GM18520 (cell line): ENCODE data around the gene NGFR.

ENCODE experiments used
- ATAC-seq: cut with Tn5 transposase; IDR thresholded peaks from one replicate; pipeline ENCODE4 v1.9.1; 2021; ENCODE audit not compliant: unreplicated experiment

The NGFR gene, protein sequence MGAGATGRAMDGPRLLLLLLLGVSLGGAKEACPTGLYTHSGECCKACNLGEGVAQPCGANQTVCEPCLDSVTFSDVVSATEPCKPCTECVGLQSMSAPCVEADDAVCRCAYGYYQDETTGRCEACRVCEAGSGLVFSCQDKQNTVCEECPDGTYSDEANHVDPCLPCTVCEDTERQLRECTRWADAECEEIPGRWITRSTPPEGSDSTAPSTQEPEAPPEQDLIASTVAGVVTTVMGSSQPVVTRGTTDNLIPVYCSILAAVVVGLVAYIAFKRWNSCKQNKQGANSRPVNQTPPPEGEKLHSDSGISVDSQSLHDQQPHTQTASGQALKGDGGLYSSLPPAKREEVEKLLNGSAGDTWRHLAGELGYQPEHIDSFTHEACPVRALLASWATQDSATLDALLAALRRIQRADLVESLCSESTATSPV

DNA sequence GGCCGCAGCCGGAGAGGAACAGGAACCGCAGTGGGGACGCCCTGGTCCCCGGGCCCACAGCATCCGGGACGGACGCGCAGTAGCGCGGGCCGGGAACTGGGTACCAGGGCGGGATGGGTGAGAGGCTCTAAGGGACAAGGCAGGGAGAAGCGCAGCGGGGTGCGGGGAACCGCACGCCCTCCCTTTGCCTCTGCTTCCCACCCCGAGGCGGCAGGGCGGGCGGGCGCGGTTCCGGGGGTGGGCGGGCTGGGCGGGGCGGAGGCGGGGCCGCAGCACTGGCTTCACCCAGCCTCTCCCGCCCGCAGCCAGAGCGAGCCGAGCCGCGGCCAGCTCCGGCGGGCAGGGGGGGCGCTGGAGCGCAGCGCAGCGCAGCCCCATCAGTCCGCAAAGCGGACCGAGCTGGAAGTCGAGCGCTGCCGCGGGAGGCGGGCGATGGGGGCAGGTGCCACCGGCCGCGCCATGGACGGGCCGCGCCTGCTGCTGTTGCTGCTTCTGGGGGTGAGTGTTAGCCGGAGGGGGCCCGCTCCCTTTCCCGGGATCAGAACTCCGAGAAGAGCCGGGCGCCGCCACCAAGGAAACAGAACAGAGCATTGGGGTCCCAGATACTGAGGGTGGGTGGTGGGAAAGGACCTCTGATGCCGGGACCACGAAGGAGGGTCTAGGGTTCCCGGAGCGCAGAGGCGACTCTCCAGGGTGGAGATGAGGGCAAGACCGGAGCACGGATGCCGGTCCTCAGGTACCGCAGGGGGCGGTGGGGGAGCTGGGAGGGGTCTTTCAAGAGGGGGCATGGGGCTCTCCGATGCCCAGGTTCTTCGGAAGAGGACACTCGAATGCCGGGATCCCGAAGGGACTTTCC is at the start of gene NGFR:
Gene NGFR (plus strand): TSS at position 308 of the 856 bp plus-strand sequence. CDS start 125 bp downstream, at position 433.
- no peak for ATAC-seq

DNA sequence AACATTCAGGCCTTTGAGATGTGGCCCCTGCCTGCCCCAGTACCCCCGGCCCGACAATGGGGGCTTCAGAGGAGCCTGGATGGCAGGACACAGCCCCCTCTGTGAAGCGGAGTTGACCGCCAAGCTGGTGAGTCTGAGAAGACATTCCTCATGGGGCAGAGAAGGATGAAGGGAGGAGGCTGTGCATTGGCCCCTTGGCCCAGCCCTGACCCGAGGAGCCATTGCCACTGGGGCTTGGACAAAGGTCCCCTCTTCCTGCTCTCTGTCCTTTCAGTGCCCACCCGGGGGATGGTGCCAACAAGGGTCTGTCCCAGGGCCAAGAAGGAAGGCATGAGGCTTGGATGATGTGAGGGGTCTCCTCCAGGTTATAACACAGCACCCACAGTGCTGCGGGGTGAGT is 49.5 kb upstream of the NGFR start:
- ATAC-seq, result no peak

DNA sequence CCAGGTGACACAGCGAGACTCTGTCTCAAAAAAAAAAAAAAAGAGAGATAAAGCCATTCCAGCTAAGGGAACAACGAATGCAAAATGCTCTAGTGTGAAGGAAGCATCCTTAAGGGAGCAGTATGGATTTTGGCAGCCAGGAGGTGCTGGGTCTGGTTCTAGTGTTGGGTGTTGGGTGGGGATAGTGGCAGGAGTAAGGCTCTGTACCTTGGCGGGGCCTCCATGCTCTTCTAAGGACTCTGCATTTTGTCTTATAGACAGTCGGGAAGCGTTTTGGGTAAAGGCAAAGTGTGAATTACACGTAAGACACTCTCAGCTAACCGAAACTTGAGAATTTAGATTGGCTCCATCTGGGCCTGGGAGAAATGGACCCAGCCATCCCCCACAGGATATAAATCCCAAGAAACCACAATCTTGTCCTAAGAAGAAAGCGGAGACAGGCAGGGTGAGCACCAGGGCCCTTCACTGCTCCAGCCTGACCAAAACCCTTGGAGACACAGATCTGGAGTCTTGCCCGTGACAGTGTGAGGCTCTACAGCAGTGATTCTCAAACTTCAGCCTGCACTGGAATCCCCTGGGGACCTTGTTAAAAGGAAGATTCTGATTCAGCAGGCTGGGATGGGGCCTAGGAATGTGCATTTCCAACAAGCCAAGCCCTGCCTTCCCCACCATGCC is 47.3 kb upstream of the NGFR start:
- ATAC-seq, result no peak

DNA sequence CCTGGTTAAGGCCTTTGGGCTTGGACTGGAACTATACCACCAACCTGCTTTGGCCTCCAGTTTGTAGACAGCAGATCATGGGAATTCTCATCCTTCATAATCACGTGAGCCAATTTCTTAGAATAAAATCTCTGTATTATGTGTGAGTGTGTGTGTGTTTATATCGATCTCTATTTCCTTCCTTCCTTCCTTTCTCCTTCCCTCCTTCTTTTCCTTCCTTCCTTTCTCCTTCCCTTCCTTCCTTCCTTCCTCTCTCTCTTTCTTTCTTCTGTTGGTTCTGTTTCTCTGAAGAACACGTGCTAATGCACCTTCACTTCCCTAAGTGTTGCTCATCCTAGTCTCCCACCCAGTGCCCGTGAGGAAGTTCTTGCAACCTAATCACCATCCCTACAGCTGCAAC is 44.9 kb upstream of the NGFR start:
- no peak for ATAC-seq

DNA sequence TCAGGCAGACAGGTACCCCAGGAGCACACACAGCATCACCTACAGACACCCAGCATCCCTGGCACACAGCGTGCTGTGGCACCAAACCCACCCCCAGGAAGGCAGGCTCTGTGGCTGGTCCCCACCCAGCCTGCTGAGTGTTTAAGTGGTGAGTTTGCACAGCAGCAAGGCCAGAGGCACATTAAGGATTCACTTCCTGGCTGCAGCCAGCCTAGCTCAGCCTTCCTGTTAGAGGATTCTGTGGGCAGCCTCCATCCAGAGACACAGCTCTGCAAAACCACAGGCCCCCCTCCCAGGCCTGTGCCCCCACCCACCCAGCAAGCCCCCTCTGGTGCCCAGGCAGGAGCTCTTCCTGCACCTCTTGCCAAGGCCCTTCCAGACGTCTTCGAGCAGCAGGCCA is 44.4 kb upstream of the NGFR start:
- ATAC-seq, result no peak

DNA sequence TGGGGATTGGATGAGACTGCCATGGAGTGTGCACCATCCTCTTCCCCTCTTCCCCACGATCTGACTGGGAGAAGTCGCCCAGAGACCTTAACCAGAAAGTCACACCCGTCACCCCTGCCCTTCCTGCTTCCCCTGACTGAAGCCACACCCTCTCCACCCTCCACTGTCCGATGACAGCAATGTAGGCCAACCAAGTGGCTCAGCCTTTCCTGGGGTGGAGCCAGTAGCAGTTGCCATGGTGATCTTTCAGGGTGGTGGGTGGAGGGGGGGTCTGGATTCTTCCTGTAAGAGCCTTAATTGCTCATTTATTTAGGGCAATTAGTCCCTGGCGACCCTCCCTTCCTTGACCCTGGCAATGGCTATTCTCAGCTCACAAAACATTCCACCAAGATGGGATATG is 42.9 kb upstream of the NGFR start:
- no peak for ATAC-seq

DNA sequence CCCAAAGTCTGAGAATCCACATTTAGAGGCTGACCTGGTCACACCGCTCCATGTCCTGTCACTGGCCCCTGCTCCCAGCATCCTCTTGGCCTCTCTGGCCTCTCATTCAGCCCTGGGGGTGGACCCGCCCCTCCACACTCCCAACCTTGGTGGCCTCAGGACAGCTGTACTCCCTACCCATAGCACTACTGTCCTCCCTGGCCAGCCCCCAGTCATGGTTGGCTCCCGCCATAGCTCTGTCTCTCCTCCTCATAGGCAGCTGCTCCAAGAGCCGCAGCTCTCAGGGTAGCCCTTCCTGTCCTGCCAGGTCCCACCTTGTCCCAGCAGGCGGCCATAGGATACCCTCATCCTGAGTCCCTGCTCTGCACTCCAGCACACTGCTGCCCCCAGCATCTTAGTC is 42.4 kb upstream of the NGFR start:
- ATAC-seq, result no peak

DNA sequence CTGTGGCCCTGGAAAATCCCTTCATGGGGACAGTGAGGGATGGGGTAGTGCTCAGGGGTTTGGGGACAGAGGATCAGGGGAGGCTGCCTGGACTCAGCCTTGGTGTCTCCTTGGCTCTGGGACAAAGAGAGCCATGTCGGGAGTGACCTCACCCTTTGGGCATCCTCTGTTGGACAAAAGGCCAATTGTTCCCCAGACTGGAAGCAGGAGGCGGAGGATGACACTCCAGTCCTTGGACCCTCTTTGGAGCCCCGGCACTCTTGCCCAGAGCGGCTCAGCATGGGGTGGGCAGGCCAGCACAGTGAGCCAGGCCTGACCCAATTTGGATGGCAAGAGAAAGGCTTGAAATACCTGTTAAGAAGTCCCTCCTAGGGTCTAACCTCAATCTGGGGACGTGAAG is 41.0 kb upstream of the NGFR start:
- ATAC-seq, result no peak

DNA sequence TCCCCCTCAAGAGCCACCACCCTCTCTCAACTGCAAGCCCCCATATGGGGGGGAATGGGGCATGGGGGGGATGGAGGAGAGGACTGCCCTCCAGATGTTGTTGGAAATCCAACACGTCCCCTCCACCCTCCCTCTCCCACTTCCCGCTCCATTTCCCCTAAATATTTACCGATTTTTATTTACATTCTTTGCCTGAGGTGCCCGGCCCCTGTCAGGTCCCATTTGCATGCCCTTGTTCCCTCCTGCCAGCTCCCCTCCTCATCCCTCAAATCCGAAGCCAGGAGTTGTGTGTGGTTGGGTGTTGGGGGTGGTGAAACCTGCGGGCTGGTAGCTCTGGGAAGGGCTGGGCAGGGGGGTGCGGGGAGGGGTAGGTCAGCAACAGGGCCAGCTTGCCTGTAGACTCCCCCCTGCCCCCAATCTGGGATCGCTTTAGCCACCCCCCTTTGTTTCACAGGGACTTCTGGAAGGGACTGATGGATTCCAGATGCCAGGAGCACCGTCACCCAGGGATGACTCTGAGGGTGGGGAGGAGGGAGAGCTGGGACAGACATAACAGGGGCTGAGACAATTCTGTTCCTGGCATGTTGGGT is 39.7 kb upstream of the NGFR start:
- ATAC-seq, result no peak

DNA sequence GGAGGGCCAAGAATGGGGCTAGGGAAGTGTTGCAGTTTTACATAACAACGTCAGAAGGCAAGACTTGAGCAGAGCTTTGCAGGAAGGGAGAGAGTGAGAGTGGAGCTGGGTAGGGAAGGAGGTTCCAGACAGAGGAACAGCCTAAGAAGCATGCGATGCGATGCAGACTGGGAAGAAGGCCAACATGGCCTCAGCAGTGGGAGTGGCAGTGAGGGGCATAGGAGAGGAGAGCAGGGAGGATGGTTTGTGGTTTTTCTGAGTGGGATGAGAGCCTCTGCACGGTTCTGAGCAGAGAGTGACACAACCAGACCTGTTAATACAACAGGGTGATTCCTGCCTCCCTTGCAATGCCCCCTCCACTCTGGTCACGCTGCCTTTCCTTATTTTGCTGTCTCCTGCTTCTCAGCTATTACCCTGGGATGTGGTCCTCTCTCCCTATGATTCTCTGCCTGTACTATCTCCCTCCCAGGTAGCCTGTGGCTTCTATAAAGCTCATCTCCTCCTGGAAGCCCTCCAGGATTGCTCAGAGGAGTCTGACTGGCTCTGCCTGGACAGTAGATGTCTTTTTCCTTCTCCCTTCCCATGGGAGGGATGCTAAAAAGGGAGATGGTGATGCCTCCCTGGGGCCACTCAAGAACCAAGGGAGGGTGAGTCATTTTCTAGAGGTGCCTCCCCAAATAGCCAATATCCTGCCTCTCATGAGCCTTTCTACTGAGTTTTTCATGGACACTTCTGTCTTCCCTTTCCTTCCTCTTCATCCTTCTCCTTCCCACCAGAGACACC is 38.7 kb upstream of the NGFR start:
- no peak for ATAC-seq

DNA sequence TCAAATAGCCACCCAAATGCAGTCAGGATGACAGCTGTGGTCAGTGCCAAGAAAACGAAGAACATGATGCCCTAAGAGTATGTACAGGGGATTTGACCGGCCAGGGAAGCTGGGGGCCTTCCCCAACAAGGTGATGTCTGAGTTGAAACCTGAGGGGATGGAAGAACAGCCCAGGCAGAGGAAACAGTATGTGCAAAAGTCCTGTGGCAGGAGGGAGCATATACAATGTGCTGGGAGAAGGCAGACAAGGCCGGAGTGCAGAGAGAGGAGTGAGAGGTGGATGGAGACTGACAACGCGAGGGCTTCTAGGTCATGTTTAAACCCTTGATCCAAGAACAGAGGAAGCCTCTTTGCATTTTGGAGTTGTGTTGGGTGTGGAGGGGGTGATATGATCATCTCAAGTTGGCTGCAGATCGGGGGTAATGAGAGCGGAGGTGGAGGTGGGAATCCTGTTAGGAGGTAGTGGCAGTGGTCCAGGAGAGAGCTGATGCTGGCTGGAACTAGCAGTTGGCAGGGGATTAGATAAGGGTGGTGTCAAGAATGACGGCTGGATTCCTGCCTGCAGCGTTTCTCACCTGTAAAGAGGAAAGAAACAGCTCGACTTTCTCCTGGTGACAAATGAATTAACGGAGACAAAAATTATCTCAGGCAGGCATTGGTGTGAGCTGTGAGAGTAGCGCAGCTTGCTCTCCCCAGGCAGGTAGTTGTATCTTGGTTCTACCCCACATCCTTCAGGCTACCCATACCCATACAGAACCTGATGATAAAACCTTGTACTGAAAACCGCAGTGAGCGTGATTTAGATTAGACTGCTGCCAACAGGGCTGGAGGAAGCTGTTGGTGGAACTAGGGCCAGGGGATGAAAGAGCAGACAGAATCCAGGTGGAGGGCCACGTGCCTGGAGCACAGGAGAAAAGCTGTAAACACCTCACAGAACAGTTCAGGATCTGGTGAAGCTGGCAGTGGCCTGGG is 37.2 kb upstream of the NGFR start:
- no peak for ATAC-seq

DNA sequence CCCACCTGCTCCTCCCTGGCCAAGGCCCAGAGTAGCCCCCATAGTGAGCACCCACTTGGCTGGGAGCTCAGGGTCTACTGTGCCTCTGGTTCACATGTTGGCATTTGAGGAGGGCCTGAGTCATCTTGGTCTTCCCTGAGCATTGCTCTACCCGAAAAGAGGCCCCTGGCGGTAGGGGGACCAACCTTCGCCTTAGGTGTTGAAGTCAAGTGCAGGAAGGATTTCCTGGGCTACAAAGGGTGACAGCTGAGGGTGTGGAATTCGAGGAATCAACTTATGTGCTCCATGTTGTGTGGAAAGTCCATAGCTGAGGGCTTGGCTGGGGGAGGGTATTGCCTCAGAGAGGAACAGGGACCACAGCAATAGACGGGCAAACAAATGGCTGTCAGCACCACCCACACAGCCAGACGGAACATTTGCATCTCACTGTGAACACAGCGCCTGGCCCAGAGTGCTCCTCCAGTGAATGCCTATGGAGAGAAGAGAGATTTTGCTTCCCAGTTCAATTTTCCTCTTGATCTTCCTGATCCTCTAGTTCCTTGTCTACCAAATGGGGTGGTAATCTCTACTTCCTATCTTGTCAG is 35.6 kb upstream of the NGFR start:
- ATAC-seq, result no peak

DNA sequence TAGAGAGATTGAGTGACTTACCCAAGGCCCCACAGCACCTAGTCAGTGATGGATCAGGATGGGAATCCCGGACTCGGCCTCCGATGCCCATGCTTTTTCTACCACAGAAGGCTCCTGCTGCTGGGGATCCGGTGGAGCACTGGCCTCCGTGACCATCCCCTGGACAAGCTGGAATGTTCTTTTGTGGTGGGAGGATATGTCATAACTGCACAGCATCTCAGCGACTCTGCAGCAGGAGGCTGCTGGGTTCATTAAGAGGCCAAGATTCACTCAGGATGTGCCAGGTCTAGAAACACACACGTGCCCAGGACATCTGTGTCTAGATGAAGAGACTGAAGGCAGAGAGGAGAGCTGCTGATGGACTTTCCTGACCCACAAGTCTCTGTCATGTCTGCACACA is 34.7 kb upstream of the NGFR start:
- no peak for ATAC-seq

DNA sequence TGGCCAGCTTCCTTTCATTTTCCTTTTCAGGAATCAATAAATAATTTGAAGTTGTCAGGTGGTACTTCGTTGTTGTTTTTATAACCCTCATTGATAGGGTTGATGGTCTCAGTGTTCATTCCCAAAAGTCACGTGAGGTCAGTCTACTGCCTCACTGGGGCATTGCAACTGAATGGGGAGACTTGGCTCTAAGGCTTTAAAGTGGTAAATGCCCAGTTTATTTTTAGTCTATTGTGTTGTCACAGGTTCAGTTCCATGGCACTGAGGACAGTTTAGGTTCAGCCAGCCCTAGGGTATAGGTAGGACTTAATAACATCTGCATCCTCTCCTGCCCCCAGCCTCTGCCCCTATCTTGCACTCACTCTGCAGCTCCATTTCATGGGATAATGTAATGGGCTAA is 33.5 kb upstream of the NGFR start:
- ATAC-seq, result no peak

DNA sequence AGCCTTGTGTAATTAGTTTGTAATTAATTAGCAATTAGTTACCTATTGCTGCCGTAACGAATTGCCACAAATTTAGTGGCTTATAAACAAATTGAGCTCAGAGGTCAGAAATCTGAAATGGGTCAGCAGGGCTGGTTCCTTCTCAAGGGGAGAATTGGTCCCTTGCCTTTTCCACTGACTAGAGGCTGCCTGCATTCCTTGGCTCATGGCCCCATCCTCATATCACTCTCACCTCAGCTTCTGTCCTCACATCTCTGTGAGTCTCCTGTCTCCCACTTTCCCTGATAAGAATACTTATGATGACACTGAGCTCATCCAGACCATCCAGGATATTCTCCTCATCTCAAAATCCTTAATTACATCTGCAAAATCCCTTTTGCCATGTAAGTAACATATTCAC is 31.0 kb upstream of the NGFR start:
- no peak for ATAC-seq

DNA sequence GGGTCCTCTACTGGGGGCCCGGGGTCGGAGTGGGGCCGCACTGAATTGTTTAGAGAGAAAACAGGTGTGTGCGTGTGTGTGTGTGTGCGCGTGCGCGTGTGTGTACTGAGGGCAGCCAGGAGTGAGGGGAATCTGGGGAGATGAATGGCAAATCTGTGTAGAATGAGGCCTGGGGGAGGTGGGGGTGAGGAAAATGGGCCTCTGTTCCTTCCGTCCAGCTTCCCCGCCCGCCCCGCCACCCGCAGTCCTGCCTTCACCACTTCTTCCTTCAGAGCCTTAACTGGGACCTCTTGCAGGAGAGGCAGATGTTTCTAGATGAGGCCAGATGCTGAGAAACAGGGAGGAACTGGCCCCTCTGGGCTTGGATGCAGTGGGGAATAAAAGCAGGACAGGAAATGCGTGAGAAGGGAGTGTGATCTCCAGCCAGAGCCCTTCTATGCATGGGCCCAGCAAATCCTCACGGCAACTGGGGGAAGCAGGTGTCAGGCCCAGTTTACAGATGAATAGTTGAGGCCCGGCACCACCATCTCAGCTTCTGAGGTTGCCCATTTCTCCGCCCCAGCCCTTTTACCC is 29.7 kb upstream of the NGFR start:
- ATAC-seq, result no peak

DNA sequence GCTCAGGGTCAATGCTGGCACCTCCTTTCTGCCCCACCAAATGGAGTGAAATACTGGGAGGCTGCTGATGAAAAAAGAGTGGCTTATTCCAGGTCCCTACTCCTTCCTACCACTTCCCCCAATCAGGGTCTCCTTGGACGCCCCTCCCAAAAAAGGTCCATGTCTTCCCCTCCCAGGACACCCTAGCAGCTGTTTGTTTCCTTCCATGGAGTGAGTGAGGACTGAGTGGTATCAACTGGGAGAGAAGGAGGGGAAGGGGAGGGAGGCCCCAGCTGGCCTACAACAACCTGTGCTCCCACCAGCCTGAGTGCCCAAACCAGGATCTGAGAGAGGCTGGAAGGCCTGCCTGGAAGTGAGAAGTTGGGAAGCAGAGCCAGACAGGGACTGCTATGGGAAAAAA is 28.7 kb upstream of the NGFR start:
- ATAC-seq, result no peak

DNA sequence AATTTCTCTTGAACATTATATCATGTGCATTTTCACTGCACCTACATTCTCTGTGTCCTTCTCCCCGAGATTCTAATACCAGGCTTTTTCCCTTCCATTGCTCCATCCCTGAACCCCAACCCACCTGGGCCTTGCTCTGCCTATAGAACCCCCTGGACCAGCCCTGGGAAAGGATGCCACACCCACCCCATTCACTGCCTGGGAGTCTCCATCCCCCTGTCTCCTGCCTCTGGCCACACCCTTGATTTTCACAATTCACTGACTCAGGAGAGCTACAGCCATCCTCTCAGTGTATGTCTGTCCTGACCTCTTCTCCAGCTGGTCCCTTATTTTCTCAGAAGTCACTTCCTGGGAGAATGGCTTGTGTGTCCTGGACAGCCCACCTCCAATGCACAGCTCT is 27.9 kb upstream of the NGFR start:
- ATAC-seq, result no peak
